Stimulated activated CD8-positive, alpha-beta memory T cell treated with anti-CD3 and anti-CD28 coated beads, Interleukin-12 subunit alpha, Interleukin-12 subunit beta, amount 100 ng/mL, for 24 hours (primary cell): Measurements from ENCODE around the gene ITGB2.
"Not testable (repeated sequence)": the region's sequence is repeated elsewhere in the genome, so short reads cannot be mapped to it uniquely, and the experiment has no call there.

Experiments
- DNase-seq: peaks from one replicate; pipeline ENCODE4 v3.0.0-alpha.2; 2020; ENCODE audit errors: extremely low read depth

ITGB2 gene

GRCh38 chr21:44884097-44884496 is 36.6 kb downstream of the ITGB2 start:
- DNase-seq = no peak

GRCh38 chr21:44883250-44883649 is 37.4 kb downstream of the ITGB2 start:
- no peak for DNase-seq

- DNase-seq = no peak
Observed at GRCh38 chr21:44881198-44881872, 39.4 kb downstream of the ITGB2 start.

GRCh38 chr21:44880405-44881197 is 40.1 kb downstream of the ITGB2 start:
- no peak for DNase-seq

- not testable (repeated sequence) for DNase-seq
Observed at GRCh38 chr21:44879238-44879637, 41.5 kb downstream of the ITGB2 start.

- DNase-seq = no peak
Observed at GRCh38 chr21:44878053-44878982, 42.4 kb downstream of the ITGB2 start.

- no peak for DNase-seq
Observed at GRCh38 chr21:44876849-44877575, 43.7 kb downstream of the ITGB2 start.

GRCh38 chr21:44875316-44875700 is 45.4 kb downstream of the ITGB2 start:
- DNase-seq = no peak

GRCh38 chr21:44874497-44875315 is 46.0 kb downstream of the ITGB2 start:
- no peak for DNase-seq

- DNase-seq = no peak
Observed at GRCh38 chr21:44874240-44874496, 46.5 kb downstream of the ITGB2 start.

- peak; percentile 98 for DNase-seq
Observed at GRCh38 chr21:44873356-44874239, 47.1 kb downstream of the ITGB2 start, which contains the start of gene PTTG1IP. Gene PTTG1IP, minus strand, starts transcription at chr21:44873690. Its CDS starts 74 bp downstream, at chr21:44873616.

GRCh38 chr21:44872649-44873355 is 47.9 kb downstream of the ITGB2 start:
- no peak for DNase-seq

- no peak for DNase-seq
Observed at GRCh38 chr21:44872323-44872648, 48.4 kb downstream of the ITGB2 start.

GRCh38 chr21:44871576-44872269 is 49.0 kb downstream of the ITGB2 start:
- no peak for DNase-seq

GRCh38 chr21:44870748-44871495 is 49.8 kb downstream of the ITGB2 start:
- no peak for DNase-seq

GRCh38 chr21:44869781-44870747 is 50.6 kb downstream of the ITGB2 start:
- DNase-seq = no peak

- DNase-seq = no peak
Observed at GRCh38 chr21:44868707-44869106, 52.0 kb downstream of the ITGB2 start.
